GM15510 (cell line): ENCODE results near the gene KCNN2.

Experiments
- POLR2A ChIP-seq: IDR thresholded peaks from 3 replicates; pipeline ENCODE4 v1.6.1; 2011; ENCODE audit warnings: borderline replicate concordance; ENCODE audit not compliant: insufficient read length; ENCODE audit errors: extremely low read depth

KCNN2 gene

DNA sequence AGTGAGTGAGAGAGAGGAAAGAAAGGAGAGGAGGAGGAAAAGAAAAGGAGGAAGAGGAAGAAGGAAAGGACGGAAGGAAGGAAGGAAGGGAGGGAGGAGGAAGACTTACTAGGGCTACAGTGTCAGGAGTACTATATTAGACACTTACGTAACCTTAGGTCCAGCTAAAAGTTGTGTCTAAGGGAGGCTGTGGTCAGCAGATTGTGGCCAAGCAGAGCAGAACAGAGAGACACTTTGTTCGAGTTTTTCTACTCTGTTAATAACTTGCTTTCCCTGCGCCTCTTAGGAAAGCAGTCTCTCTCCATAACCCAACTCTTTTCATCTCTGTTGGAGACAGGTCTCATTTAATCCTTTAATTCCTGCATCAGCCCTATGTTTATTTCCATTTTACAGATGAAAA, 138.9 kb downstream of the KCNN2 start:
- TF ChIP-seq POLR2A = no peak

DNA sequence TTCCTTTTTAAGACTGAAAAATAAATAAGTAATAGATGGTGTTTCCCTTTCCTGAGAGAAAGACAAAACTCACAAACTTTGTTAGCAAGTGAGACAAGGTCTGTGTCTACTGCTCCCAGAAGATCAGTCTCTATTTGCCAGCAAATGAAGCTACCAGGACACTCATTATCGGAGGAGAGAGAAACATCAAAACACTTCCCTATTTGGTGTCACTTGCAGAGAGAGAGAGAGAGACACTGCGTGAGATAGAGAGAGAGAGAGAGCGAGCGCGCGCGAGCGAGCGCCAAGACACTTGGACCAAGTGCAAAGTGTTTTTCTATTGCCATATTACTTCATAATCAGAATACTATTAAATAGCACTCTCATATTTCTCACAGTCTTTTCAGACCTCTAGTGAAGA, 142.7 kb downstream of the KCNN2 start:
- no peak for TF ChIP-seq POLR2A

DNA sequence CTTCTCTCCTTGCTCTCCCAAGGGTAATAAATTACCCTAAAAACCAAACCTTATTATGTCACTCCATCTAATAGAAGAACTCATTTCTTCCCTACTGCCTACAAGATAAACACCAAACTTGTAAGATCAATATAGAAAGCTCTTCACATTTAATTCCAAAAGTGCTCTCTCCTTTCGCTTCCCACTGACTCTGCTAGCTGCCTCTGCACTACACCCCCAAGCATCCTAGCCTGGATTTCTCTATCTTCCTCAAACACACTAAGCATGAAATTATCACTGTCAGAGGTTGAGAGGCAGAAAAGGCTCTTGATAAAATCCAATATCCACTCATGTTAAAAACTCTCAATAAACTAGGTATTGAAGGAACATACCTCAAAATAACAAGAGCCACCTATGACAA, 162.4 kb downstream of the KCNN2 start:
- no peak for TF ChIP-seq POLR2A

DNA sequence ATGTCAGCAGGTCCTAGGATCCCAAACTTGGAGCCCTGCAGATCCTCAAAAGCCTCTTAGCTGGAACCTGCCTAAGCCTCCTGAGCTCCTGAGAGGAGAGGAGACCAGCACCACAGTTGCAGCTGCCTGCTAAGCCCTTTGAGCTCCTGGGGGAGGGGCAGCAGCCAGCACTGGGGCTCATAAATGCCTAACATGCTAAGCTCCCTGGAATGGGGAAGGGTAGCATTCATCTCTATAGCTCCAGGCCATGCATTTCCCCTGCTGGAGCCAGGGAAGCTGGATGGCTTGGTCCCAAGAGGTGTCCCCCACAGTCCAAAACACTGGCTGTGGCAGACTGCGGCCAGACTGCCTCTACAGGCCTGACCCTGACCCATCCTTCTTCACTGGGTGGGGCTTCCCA, 182.7 kb downstream of the KCNN2 start:
- no peak for TF ChIP-seq POLR2A
